WTC11 (cell line): ENCODE results near the gene SMTN. TPM values are rescaled to one million over a fixed set of nuclear protein-coding genes. Genes with fewer than 3 reads are reported as not detected.

Experiments
- ATAC-seq: fragments of 200-7000 bp; cut with Tn5 transposase; 2 replicates; pipeline ENCODE4 v1.10.0; 2021; ENCODE audit warnings: mild to moderate bottlenecking, moderate library complexity
- CTCF ChIA-PET: fragments of 300-600 bp; sonication (Branson Sonifier 250); formaldehyde crosslinking; loops from one replicate; lab custom pipeline; 2021; ENCODE audit warnings: antibody characterized with exemption; lab: Charles Lee
- POLR2A ChIA-PET: fragments of 350-600 bp; sonication (Branson Sonifier 250); formaldehyde crosslinking; loops from one replicate; lab custom pipeline; 2021; ENCODE audit warnings: antibody characterized with exemption; lab: Charles Lee
- DNase-seq: peaks from one replicate; pipeline ENCODE4 v3.0.0; 2021; ENCODE audit warnings: low spot score
- H3K27ac Mint-ChIP-seq: 2 replicates; pipeline ENCODE4 v1.8.0; 2021; ENCODE audit warnings: mixed read lengths
- H3K27me3 Mint-ChIP-seq: 2 replicates; pipeline ENCODE4 v1.8.0; 2021; ENCODE audit warnings: low read depth, mild to moderate bottlenecking, moderate library complexity, mixed read lengths
- H3K36me3 Mint-ChIP-seq: 2 replicates; pipeline ENCODE4 v1.8.0; 2021; ENCODE audit warnings: mixed read lengths
- H3K4me1 Mint-ChIP-seq: 2 replicates; pipeline ENCODE4 v1.8.0; 2022; ENCODE audit warnings: mixed read lengths
- H3K4me3 Mint-ChIP-seq: 2 replicates; pipeline ENCODE4 v1.8.0; 2021; ENCODE audit warnings: mild to moderate bottlenecking, moderate library complexity, mixed read lengths
- H3K9me3 Mint-ChIP-seq: 2 replicates; pipeline ENCODE4 v1.8.0; 2021; ENCODE audit warnings: mixed read lengths
- ATF1 ChIP-seq: sonication (generic); formaldehyde crosslinking; IDR thresholded peaks from 2 replicates; pipeline ENCODE4 v1.8.1; 2023; ENCODE audit warnings: mild to moderate bottlenecking, moderate library complexity, missing genetic modification reagents
- CBFB ChIP-seq: sonication (generic); formaldehyde crosslinking; IDR thresholded peaks from 2 replicates; pipeline ENCODE4 v1.8.1; 2022; ENCODE audit warnings: mild to moderate bottlenecking, low read depth, missing genetic modification reagents
- CREB1 ChIP-seq: sonication (generic); formaldehyde crosslinking; IDR thresholded peaks from 2 replicates; pipeline ENCODE4 v1.8.0; 2023; ENCODE audit warnings: mild to moderate bottlenecking, missing genetic modification reagents
- CREM ChIP-seq: sonication (generic); formaldehyde crosslinking; IDR thresholded peaks from 2 replicates; pipeline ENCODE4 v1.8.1; 2022; ENCODE audit warnings: mild to moderate bottlenecking, missing genetic modification reagents, moderate library complexity
- ELF4 ChIP-seq: sonication (generic); formaldehyde crosslinking; IDR thresholded peaks from 2 replicates; pipeline ENCODE4 v1.8.1; 2022; ENCODE audit warnings: low read depth, mild to moderate bottlenecking, moderate library complexity, missing genetic modification reagents
- FOXJ3 ChIP-seq: sonication (generic); formaldehyde crosslinking; IDR thresholded peaks from 2 replicates; pipeline ENCODE4 v1.9.0; 2021; ENCODE audit warnings: missing genetic modification reagents, mild to moderate bottlenecking, borderline replicate concordance
- GABPB1 ChIP-seq: sonication (generic); formaldehyde crosslinking; IDR thresholded peaks from 2 replicates; pipeline ENCODE4 v1.8.1; 2023; ENCODE audit warnings: mild to moderate bottlenecking, missing genetic modification reagents
- GRHL2 ChIP-seq: fragments of 250-450 bp; sonication (Bioruptor Pico); IDR thresholded peaks from 2 replicates; pipeline ENCODE4 v1.8.0; 2022; ENCODE audit warnings: mild to moderate bottlenecking, moderate library complexity; ENCODE audit not compliant: insufficient replicate concordance, severe bottlenecking
- JUN ChIP-seq: sonication (generic); formaldehyde crosslinking; IDR thresholded peaks from 2 replicates; pipeline ENCODE4 v1.8.0; 2023; ENCODE audit warnings: mild to moderate bottlenecking, missing genetic modification reagents
- KAT7 ChIP-seq: sonication (generic); formaldehyde crosslinking; IDR thresholded peaks from 2 replicates; pipeline ENCODE4 v1.8.1; 2023; ENCODE audit warnings: missing genetic modification reagents, mild to moderate bottlenecking, borderline replicate concordance
- NR2C2 ChIP-seq: sonication (generic); formaldehyde crosslinking; IDR thresholded peaks from 2 replicates; pipeline ENCODE4 v1.8.0; 2022; ENCODE audit warnings: mild to moderate bottlenecking, missing genetic modification reagents
- SMAD3 ChIP-seq: sonication (generic); formaldehyde crosslinking; IDR thresholded peaks from 2 replicates; pipeline ENCODE4 v1.8.0; 2022; ENCODE audit warnings: missing genetic modification reagents, mild to moderate bottlenecking, borderline replicate concordance
- SOX15 ChIP-seq: fragments of 250-450 bp; sonication (Bioruptor Pico); IDR thresholded peaks from 2 replicates; pipeline ENCODE4 v1.9.0; 2021; ENCODE audit warnings: mild to moderate bottlenecking
- SP1 ChIP-seq: sonication (generic); formaldehyde crosslinking; conservative IDR thresholded peaks from 2 replicates; pipeline ENCODE4 v1.8.1; 2022; ENCODE audit warnings: missing genetic modification reagents
- TEAD4 ChIP-seq: sonication (generic); formaldehyde crosslinking; IDR thresholded peaks from 2 replicates; pipeline ENCODE4 v1.8.0; 2022; ENCODE audit warnings: mild to moderate bottlenecking, missing genetic modification reagents
- TP53 ChIP-seq: sonication (generic); formaldehyde crosslinking; IDR thresholded peaks from 2 replicates; pipeline ENCODE4 v1.8.1; 2023; ENCODE audit warnings: mild to moderate bottlenecking, missing genetic modification reagents
- USF2 ChIP-seq: sonication (generic); formaldehyde crosslinking; IDR thresholded peaks from 2 replicates; pipeline ENCODE4 v1.8.1; 2023; ENCODE audit warnings: mild to moderate bottlenecking, missing genetic modification reagents, moderate library complexity
- ZBTB21 ChIP-seq: sonication (generic); formaldehyde crosslinking; IDR thresholded peaks from 2 replicates; pipeline ENCODE4 v1.8.1; 2023; ENCODE audit warnings: mild to moderate bottlenecking, missing genetic modification reagents, borderline replicate concordance
- ZNF138 ChIP-seq: sonication (generic); formaldehyde crosslinking; conservative IDR thresholded peaks from 2 replicates; pipeline ENCODE4 v1.8.1; 2022; ENCODE audit warnings: mild to moderate bottlenecking, moderate library complexity, missing genetic modification reagents
- ZNF263 ChIP-seq: sonication (generic); formaldehyde crosslinking; IDR thresholded peaks from 2 replicates; pipeline ENCODE4 v1.8.1; 2022; ENCODE audit warnings: low read depth, mild to moderate bottlenecking, moderate library complexity, missing genetic modification reagents
- ZNF281 ChIP-seq: sonication (generic); formaldehyde crosslinking; IDR thresholded peaks from 2 replicates; pipeline ENCODE4 v1.8.0; 2023; ENCODE audit warnings: mild to moderate bottlenecking, missing genetic modification reagents
- ZNF416 ChIP-seq: fragments of 250-450 bp; sonication (Bioruptor Pico); IDR thresholded peaks from 2 replicates; pipeline ENCODE4 v1.9.0; 2021; ENCODE audit warnings: mild to moderate bottlenecking, inconsistent platforms
- ZNF512 ChIP-seq: sonication (generic); formaldehyde crosslinking; IDR thresholded peaks from 2 replicates; pipeline ENCODE4 v1.8.1; 2022; ENCODE audit warnings: missing genetic modification reagents, borderline replicate concordance
- total RNA-seq: library from RNA; stranded (reverse); gene quantifications from 3 replicates; pipeline ENCODE4 v1.2.3, GENCODE V29; 2021
- TF ChIP-seq, protein P1 (sequence below): fragments of 250-450 bp; sonication (Bioruptor Pico); IDR thresholded peaks from 2 replicates; pipeline ENCODE4 v1.9.0; 2021; ENCODE audit warnings: mild to moderate bottlenecking
- TF ChIP-seq, protein P2 (sequence below): fragments of 250-450 bp; sonication (Bioruptor Pico); IDR thresholded peaks from 2 replicates; pipeline ENCODE4 v1.9.0; 2021; ENCODE audit warnings: mild to moderate bottlenecking
- TF ChIP-seq, protein P3 (sequence below): sonication (generic); formaldehyde crosslinking; IDR thresholded peaks from 2 replicates; pipeline ENCODE4 v1.8.1; 2023; ENCODE audit warnings: mild to moderate bottlenecking, missing genetic modification reagents

SMTN gene
- total RNA-seq, 1 experiment from 2014 or later: 34.5 TPM

- DNase-seq (no peak), ATAC-seq (no peak)
- H3K27ac Mint-ChIP-seq: no peak overlapping the region
- H3K9me3 Mint-ChIP-seq: peaks cover 6% of the 10 kb centered on the region
- ChIA-PET POLR2A (no interaction called here), CTCF (no interaction called here)
- H3K4me3 Mint-ChIP-seq: no peak overlapping the region
- H3K4me1 Mint-ChIP-seq: peaks cover 13% of the 10 kb centered on the region
- peaks cover 3% of the 10 kb centered on the region; the same call in 1 of the 2 replicates for H3K27me3 Mint-ChIP-seq
- no peaks in the 10 kb centered on the region for H3K36me3 Mint-ChIP-seq
- TF ChIP-seq FOXJ3 (CRISPR knock-in tag) (no peak), ZNF263 (no peak), CREM (CRISPR knock-in tag) (no peak), CBFB (no peak), GABPB1 (CRISPR knock-in tag) (no peak), ELF4 (CRISPR knock-in tag) (no peak), ZNF138 (CRISPR knock-in tag) (no peak), ATF1 (CRISPR knock-in tag) (no peak), ZNF512 (no peak), NR2C2 (no peak), CREB1 (no peak), GRHL2 (no peak), SOX15 (CRISPR knock-in tag) (no peak), ZBTB21 (CRISPR knock-in tag) (no peak), USF2 (CRISPR knock-in tag) (no peak)
- TF ChIP-seq, protein P1, sequence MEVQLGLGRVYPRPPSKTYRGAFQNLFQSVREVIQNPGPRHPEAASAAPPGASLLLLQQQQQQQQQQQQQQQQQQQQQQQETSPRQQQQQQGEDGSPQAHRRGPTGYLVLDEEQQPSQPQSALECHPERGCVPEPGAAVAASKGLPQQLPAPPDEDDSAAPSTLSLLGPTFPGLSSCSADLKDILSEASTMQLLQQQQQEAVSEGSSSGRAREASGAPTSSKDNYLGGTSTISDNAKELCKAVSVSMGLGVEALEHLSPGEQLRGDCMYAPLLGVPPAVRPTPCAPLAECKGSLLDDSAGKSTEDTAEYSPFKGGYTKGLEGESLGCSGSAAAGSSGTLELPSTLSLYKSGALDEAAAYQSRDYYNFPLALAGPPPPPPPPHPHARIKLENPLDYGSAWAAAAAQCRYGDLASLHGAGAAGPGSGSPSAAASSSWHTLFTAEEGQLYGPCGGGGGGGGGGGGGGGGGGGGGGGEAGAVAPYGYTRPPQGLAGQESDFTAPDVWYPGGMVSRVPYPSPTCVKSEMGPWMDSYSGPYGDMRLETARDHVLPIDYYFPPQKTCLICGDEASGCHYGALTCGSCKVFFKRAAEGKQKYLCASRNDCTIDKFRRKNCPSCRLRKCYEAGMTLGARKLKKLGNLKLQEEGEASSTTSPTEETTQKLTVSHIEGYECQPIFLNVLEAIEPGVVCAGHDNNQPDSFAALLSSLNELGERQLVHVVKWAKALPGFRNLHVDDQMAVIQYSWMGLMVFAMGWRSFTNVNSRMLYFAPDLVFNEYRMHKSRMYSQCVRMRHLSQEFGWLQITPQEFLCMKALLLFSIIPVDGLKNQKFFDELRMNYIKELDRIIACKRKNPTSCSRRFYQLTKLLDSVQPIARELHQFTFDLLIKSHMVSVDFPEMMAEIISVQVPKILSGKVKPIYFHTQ (CRISPR knock-in tag): no peak
- TF ChIP-seq, protein P2, sequence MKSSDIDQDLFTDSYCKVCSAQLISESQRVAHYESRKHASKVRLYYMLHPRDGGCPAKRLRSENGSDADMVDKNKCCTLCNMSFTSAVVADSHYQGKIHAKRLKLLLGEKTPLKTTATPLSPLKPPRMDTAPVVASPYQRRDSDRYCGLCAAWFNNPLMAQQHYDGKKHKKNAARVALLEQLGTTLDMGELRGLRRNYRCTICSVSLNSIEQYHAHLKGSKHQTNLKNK (CRISPR knock-in tag): no peak
These were observed 31.2 kb upstream of the SMTN start for GRCh38 chr22:31049815-31050420.

DNA sequence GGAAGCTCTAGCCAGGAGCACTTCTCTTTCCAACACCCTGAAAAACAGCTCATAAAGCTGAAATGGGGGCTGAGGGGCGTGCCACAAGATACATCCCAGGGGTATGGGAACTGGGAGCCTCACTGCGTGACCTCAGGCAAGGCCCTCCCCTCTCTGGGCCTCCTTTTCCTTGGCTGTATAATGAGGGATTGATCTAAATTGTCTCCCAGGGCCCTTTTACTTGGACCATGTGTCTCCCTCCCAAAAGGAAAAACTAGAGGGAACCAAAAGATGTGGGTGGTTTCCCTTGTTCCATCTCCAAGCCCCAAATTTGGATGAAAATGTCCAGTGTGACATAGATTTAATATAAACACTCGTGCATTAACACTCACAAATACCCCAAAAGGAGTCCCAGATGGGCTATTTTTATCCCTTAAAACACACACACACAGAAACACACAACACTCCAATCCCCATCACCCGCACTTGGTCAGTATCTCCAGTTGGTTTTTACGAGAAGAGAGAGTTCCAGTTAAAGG, 25.9 kb upstream of the SMTN start:
- H3K9me3 Mint-ChIP-seq: no peaks in the 10 kb centered on the region
- ATAC-seq (no peak), DNase-seq (no peak)
- CTCF ChIA-PET: interaction anchor here (0.7 to 0.8 kb wide), 4 partner anchors 86 to 257 kb away, joined by 3 read pairs; no protein-coding TSS in a partner anchor
- no peak overlapping the region for H3K27ac Mint-ChIP-seq
- H3K4me1 Mint-ChIP-seq: 0 out of 2 replicates have a peak, but pooled peaks cover 4% of the 10 kb centered on the region
- POLR2A ChIA-PET: interaction anchor here (0.7 kb wide), 1 partner anchor 36 kb away, joined by 7 read pairs; no protein-coding TSS in a partner anchor
- H3K27me3 Mint-ChIP-seq: peaks cover 3% of the 10 kb centered on the region; the same call in 1 of the 2 replicates
- no peak overlapping the region for H3K4me3 Mint-ChIP-seq
- no peaks in the 10 kb centered on the region for H3K36me3 Mint-ChIP-seq
- no peak for TF ChIP-seq SP1 (CRISPR knock-in tag)
- TF ChIP-seq SMAD3 (CRISPR knock-in tag): no peak
- no peak for TF ChIP-seq KAT7 (CRISPR knock-in tag)
- TF ChIP-seq TEAD4 (CRISPR knock-in tag): no peak
- TF ChIP-seq CREB1: no peak
- TF ChIP-seq JUN (CRISPR knock-in tag): no peak
- no peak for TF ChIP-seq ZNF281
- TF ChIP-seq ZNF416 (CRISPR knock-in tag): no peak
- TF ChIP-seq, protein P3, sequence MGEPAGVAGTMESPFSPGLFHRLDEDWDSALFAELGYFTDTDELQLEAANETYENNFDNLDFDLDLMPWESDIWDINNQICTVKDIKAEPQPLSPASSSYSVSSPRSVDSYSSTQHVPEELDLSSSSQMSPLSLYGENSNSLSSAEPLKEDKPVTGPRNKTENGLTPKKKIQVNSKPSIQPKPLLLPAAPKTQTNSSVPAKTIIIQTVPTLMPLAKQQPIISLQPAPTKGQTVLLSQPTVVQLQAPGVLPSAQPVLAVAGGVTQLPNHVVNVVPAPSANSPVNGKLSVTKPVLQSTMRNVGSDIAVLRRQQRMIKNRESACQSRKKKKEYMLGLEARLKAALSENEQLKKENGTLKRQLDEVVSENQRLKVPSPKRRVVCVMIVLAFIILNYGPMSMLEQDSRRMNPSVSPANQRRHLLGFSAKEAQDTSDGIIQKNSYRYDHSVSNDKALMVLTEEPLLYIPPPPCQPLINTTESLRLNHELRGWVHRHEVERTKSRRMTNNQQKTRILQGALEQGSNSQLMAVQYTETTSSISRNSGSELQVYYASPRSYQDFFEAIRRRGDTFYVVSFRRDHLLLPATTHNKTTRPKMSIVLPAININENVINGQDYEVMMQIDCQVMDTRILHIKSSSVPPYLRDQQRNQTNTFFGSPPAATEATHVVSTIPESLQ: no peak
- no peak for TF ChIP-seq TP53 (CRISPR knock-in tag)
